ENCODE measurements around the gene ROBO3. TPM values are rescaled to one million over a fixed set of nuclear protein-coding genes. Genes with fewer than 3 reads are reported as not detected.
A peak's percentile ranks its signal among the peaks of the same experiment; 100 is the strongest.

ROBO3 gene
- total RNA-seq, 1 donor from 2014 or later: 12.6 TPM

GRCh38 chr11:124896071-124896750, 31.0 kb downstream of the ROBO3 start:
- Histone ChIP-seq H2AFZ (replicated peaks) (no peak overlapping the region), H3K36me3 (no peaks in the 10 kb centered on the region)
- H3K36me3 Mint-ChIP-seq: no peaks in the 10 kb centered on the region

GRCh38 chr11:124896821-124897391, 31.7 kb downstream of the ROBO3 start:
- Histone ChIP-seq H2AFZ (replicated peaks) (no peak overlapping the region), H3K79me2 (ENCODE audit: low read depth) (no peaks in the 10 kb centered on the region), H3K4me3 (no peak overlapping the region), H3K9ac (no peak overlapping the region), H3K4me1 (peaks cover 18% of the 10 kb centered on the region), H4K20me1 (ENCODE audit: low read depth) (no peaks in the 10 kb centered on the region), H3K36me3 (no peaks in the 10 kb centered on the region), H3F3A (ENCODE audit: low read depth) (peaks cover 10% of the 10 kb centered on the region), H3K27me3 (peaks cover 15% of the 10 kb centered on the region), H3K4me2 (no peak overlapping the region), H3K9me3 (ENCODE audit: low read depth) (no peaks in the 10 kb centered on the region), H3K27ac (no peak overlapping the region)
- Mint-ChIP-seq H3K4me3 (no peak overlapping the region), H3K36me3 (no peaks in the 10 kb centered on the region), H3K9me3 (no peaks in the 10 kb centered on the region), H3K4me1 (peaks cover 19% of the 10 kb centered on the region), H3K27me3 (ENCODE audit: insufficient read depth, low read depth) (peaks cover 8% of the 10 kb centered on the region), H3K27ac (peak overlapping the region; percentile 14)
- no peak for DNase-seq (ENCODE audit: low spot score)
- TF ChIP-seq CTCF (IDR thresholded peaks at IDR 0.05): no peak
- TF ChIP-seq EZH2 (IDR thresholded peaks at IDR 0.05): no peak
- no peak for TF ChIP-seq EZH2phosphoT487 (IDR thresholded peaks at IDR 0.05)

More at GRCh38 chr11:124896071-124896750, 31.0 kb downstream of the ROBO3 start:
- H3K27me3 Mint-ChIP-seq (ENCODE audit: insufficient read depth, low read depth): peaks cover 8% of the 10 kb centered on the region
- Histone ChIP-seq H3K4me1 (peaks cover 20% of the 10 kb centered on the region), H4K20me1 (ENCODE audit: low read depth) (no peaks in the 10 kb centered on the region), H3K27ac (no peak overlapping the region), H3K4me2 (no peak overlapping the region), H3F3A (ENCODE audit: low read depth) (peaks cover 10% of the 10 kb centered on the region), H3K4me3 (no peak overlapping the region), H3K9me3 (ENCODE audit: low read depth) (no peaks in the 10 kb centered on the region), H3K9ac (no peak overlapping the region), H3K27me3 (peaks cover 9% of the 10 kb centered on the region), H3K79me2 (ENCODE audit: low read depth) (no peaks in the 10 kb centered on the region)
- H3K9me3 Mint-ChIP-seq: no peaks in the 10 kb centered on the region
- peaks cover 19% of the 10 kb centered on the region for H3K4me1 Mint-ChIP-seq
- peak overlapping the region; percentile 50 for H3K27ac Mint-ChIP-seq
- TF ChIP-seq EZH2phosphoT487 (IDR thresholded peaks at IDR 0.05) (no peak), CTCF (IDR thresholded peaks at IDR 0.05) (no peak), EZH2 (IDR thresholded peaks at IDR 0.05) (no peak)
- no peak overlapping the region for H3K4me3 Mint-ChIP-seq
- DNase-seq (ENCODE audit: low spot score): no peak

- TF ChIP-seq EZH2 (IDR thresholded peaks at IDR 0.05) (no peak), CTCF (IDR thresholded peaks at IDR 0.05) (no peak), EZH2phosphoT487 (IDR thresholded peaks at IDR 0.05) (no peak)
- Mint-ChIP-seq H3K27ac (peak within 1 kb of the TSS; percentile 14), H3K36me3 (no peaks in the 10 kb centered on the region), H3K9me3 (no peaks in the 10 kb centered on the region), H3K27me3 (ENCODE audit: insufficient read depth, low read depth) (peaks cover 5% of the 10 kb centered on the region), H3K4me3 (no peak within 1 kb of the TSS), H3K4me1 (peaks cover 19% of the 10 kb centered on the region)
- H3K4me2 ChIP-seq: no peak within 1 kb of the TSS
- peaks cover 10% of the 10 kb centered on the region for H3F3A ChIP-seq (ENCODE audit: low read depth)
- H4K20me1 ChIP-seq (ENCODE audit: low read depth): no peaks in the 10 kb centered on the region
- peaks cover 18% of the 10 kb centered on the region for H3K27me3 ChIP-seq
- no peak for DNase-seq (ENCODE audit: low spot score)
- no peak within 1 kb of the TSS for H3K4me3 ChIP-seq
- no peaks in the 10 kb centered on the region for H3K9me3 ChIP-seq (ENCODE audit: low read depth)
- no peak within 1 kb of the TSS for H3K27ac ChIP-seq
- no peaks in the 10 kb centered on the region for H3K36me3 ChIP-seq
- no peak within 1 kb of the TSS for H2AFZ ChIP-seq (replicated peaks)
- no peak within 1 kb of the TSS for H3K9ac ChIP-seq
- H3K4me1 ChIP-seq: peaks cover 18% of the 10 kb centered on the region
- H3K79me2 ChIP-seq (ENCODE audit: low read depth): no peaks in the 10 kb centered on the region
Observed at GRCh38 chr11:124897674-124898262, 32.5 kb downstream of the ROBO3 start, which contains the start of gene ROBO4. TSS of gene ROBO4 (minus strand) at chr11:124897865. CDS start at chr11:124897795, 70 bp downstream.
